ENCODE results near the gene THEM4. TPM values are rescaled to one million over a fixed set of nuclear protein-coding genes. Genes with fewer than 3 reads are reported as not detected.
A peak's percentile ranks its signal among the peaks of the same experiment; 100 is the strongest.

Gene THEM4
- total RNA-seq, 1 experiment from 2014 or later: 87.8 TPM

GRCh38 chr1:151947140-151947539 is 37.8 kb upstream of the THEM4 start:
- H4K20me1 ChIP-seq (ENCODE audit: insufficient read depth, low read depth, low read length): no peaks in the 10 kb centered on the region
- H3K9ac ChIP-seq (ENCODE audit: low read length): no peak overlapping the region
- H3K27ac ChIP-seq (ENCODE audit: low read length): no peak overlapping the region
- H3K79me2 ChIP-seq (ENCODE audit: low read length): no peaks in the 10 kb centered on the region
- DNase-seq: no peak
- no peak overlapping the region for H3K4me2 ChIP-seq (ENCODE audit: low read depth, low read length, poor library complexity, severe bottlenecking)
- no peaks in the 10 kb centered on the region for H3K9me2 ChIP-seq (replicated peaks; ENCODE audit: insufficient read depth, low read length)
- H3K9me3 ChIP-seq (ENCODE audit: low read length): no peaks in the 10 kb centered on the region
- no peaks in the 10 kb centered on the region for H3K36me3 ChIP-seq (ENCODE audit: insufficient read depth, low read length)
- no peaks in the 10 kb centered on the region for H3K27me3 ChIP-seq (ENCODE audit: low read length)
- H3K4me3 ChIP-seq (ENCODE audit: low read length): no peak overlapping the region
- no peak overlapping the region for H2AFZ ChIP-seq (ENCODE audit: low read length)
- peaks cover 25% of the 10 kb centered on the region for H3K4me1 ChIP-seq (ENCODE audit: low read length)

- Histone ChIP-seq H3K4me3 (ENCODE audit: low read length) (no peak overlapping the region), H3K27ac (ENCODE audit: low read length) (no peak overlapping the region), H3K9ac (ENCODE audit: low read length) (no peak overlapping the region), H3K36me3 (ENCODE audit: insufficient read depth, low read length) (no peaks in the 10 kb centered on the region), H2AFZ (ENCODE audit: low read length) (peak overlapping the region; percentile 23; the same call in 1 of the 2 replicates), H3K79me2 (ENCODE audit: low read length) (no peaks in the 10 kb centered on the region), H3K4me2 (ENCODE audit: low read depth, low read length, poor library complexity, severe bottlenecking) (no peak overlapping the region), H3K9me3 (ENCODE audit: low read length) (no peaks in the 10 kb centered on the region), H4K20me1 (ENCODE audit: insufficient read depth, low read depth, low read length) (no peaks in the 10 kb centered on the region), H3K9me2 (replicated peaks; ENCODE audit: insufficient read depth, low read length) (no peaks in the 10 kb centered on the region), H3K27me3 (ENCODE audit: low read length) (no peaks in the 10 kb centered on the region), H3K4me1 (ENCODE audit: low read length) (peaks cover 36% of the 10 kb centered on the region)
- DNase-seq: peak; percentile 86
Observed at GRCh38 chr1:151945725-151946722, 36.7 kb upstream of the THEM4 start.

GRCh38 chr1:151944857-151945575 is 35.7 kb upstream of the THEM4 start:
- Histone ChIP-seq H3K36me3 (ENCODE audit: insufficient read depth, low read length) (no peaks in the 10 kb centered on the region), H3K79me2 (ENCODE audit: low read length) (no peaks in the 10 kb centered on the region), H3K9ac (ENCODE audit: low read length) (no peak overlapping the region), H4K20me1 (ENCODE audit: insufficient read depth, low read depth, low read length) (no peaks in the 10 kb centered on the region), H3K4me2 (ENCODE audit: low read depth, low read length, poor library complexity, severe bottlenecking) (no peak overlapping the region), H3K4me3 (ENCODE audit: low read length) (no peak overlapping the region), H3K9me2 (replicated peaks; ENCODE audit: insufficient read depth, low read length) (no peaks in the 10 kb centered on the region), H2AFZ (ENCODE audit: low read length) (peak overlapping the region; percentile 17; the same call in 1 of the 2 replicates), H3K9me3 (ENCODE audit: low read length) (no peaks in the 10 kb centered on the region), H3K27me3 (ENCODE audit: low read length) (no peaks in the 10 kb centered on the region), H3K4me1 (ENCODE audit: low read length) (peaks cover 46% of the 10 kb centered on the region), H3K27ac (ENCODE audit: low read length) (no peak overlapping the region)
- DNase-seq: no peak

- no peak overlapping the region for H3K27ac ChIP-seq (ENCODE audit: low read length)
- no peak for DNase-seq
- H3K4me2 ChIP-seq (ENCODE audit: low read depth, low read length, poor library complexity, severe bottlenecking): no peak overlapping the region
- no peak overlapping the region for H2AFZ ChIP-seq (ENCODE audit: low read length)
- H3K4me3 ChIP-seq (ENCODE audit: low read length): no peak overlapping the region
- no peaks in the 10 kb centered on the region for H3K9me3 ChIP-seq (ENCODE audit: low read length)
- no peaks in the 10 kb centered on the region for H3K9me2 ChIP-seq (replicated peaks; ENCODE audit: insufficient read depth, low read length)
- no peaks in the 10 kb centered on the region for H3K36me3 ChIP-seq (ENCODE audit: insufficient read depth, low read length)
- no peaks in the 10 kb centered on the region for H3K27me3 ChIP-seq (ENCODE audit: low read length)
- no peaks in the 10 kb centered on the region for H4K20me1 ChIP-seq (ENCODE audit: insufficient read depth, low read depth, low read length)
- no peak overlapping the region for H3K9ac ChIP-seq (ENCODE audit: low read length)
- no peaks in the 10 kb centered on the region for H3K79me2 ChIP-seq (ENCODE audit: low read length)
- peaks cover 53% of the 10 kb centered on the region for H3K4me1 ChIP-seq (ENCODE audit: low read length)
Observed at GRCh38 chr1:151944126-151944856, 35.0 kb upstream of the THEM4 start.

- Histone ChIP-seq H3K27me3 (ENCODE audit: low read length) (no peaks in the 10 kb centered on the region), H3K4me1 (ENCODE audit: low read length) (peaks cover 58% of the 10 kb centered on the region), H3K9ac (ENCODE audit: low read length) (no peak overlapping the region), H3K4me3 (ENCODE audit: low read length) (no peak overlapping the region), H3K9me2 (replicated peaks; ENCODE audit: insufficient read depth, low read length) (no peaks in the 10 kb centered on the region), H3K36me3 (ENCODE audit: insufficient read depth, low read length) (no peaks in the 10 kb centered on the region), H3K9me3 (ENCODE audit: low read length) (no peaks in the 10 kb centered on the region), H3K4me2 (ENCODE audit: low read depth, low read length, poor library complexity, severe bottlenecking) (no peak overlapping the region), H4K20me1 (ENCODE audit: insufficient read depth, low read depth, low read length) (no peaks in the 10 kb centered on the region), H3K79me2 (ENCODE audit: low read length) (no peaks in the 10 kb centered on the region), H3K27ac (ENCODE audit: low read length) (no peak overlapping the region), H2AFZ (ENCODE audit: low read length) (no peak overlapping the region)
- DNase-seq: no peak
Observed at GRCh38 chr1:151943591-151943990, 34.3 kb upstream of the THEM4 start.

- H4K20me1 ChIP-seq (ENCODE audit: insufficient read depth, low read depth, low read length): no peaks in the 10 kb centered on the region
- H3K27ac ChIP-seq (ENCODE audit: low read length): no peak overlapping the region
- H3K27me3 ChIP-seq (ENCODE audit: low read length): no peaks in the 10 kb centered on the region
- peak overlapping the region; percentile 25; the same call in 1 of the 2 replicates for H2AFZ ChIP-seq (ENCODE audit: low read length)
- no peaks in the 10 kb centered on the region for H3K36me3 ChIP-seq (ENCODE audit: insufficient read depth, low read length)
- no peaks in the 10 kb centered on the region for H3K9me2 ChIP-seq (replicated peaks; ENCODE audit: insufficient read depth, low read length)
- no peak overlapping the region for H3K9ac ChIP-seq (ENCODE audit: low read length)
- DNase-seq: no peak
- H3K4me2 ChIP-seq (ENCODE audit: low read depth, low read length, poor library complexity, severe bottlenecking): no peak overlapping the region
- H3K4me1 ChIP-seq (ENCODE audit: low read length): peaks cover 58% of the 10 kb centered on the region
- H3K79me2 ChIP-seq (ENCODE audit: low read length): no peaks in the 10 kb centered on the region
- H3K4me3 ChIP-seq (ENCODE audit: low read length): no peak overlapping the region
- no peaks in the 10 kb centered on the region for H3K9me3 ChIP-seq (ENCODE audit: low read length)
Observed at GRCh38 chr1:151942882-151943281, 33.6 kb upstream of the THEM4 start.

GRCh38 chr1:151940541-151940940 is 31.2 kb upstream of the THEM4 start:
- Histone ChIP-seq H3K27ac (ENCODE audit: low read length) (peak overlapping the region; percentile 80), H3K36me3 (ENCODE audit: insufficient read depth, low read length) (no peaks in the 10 kb centered on the region), H3K9me3 (ENCODE audit: low read length) (no peaks in the 10 kb centered on the region), H3K79me2 (ENCODE audit: low read length) (no peaks in the 10 kb centered on the region), H4K20me1 (ENCODE audit: insufficient read depth, low read depth, low read length) (no peaks in the 10 kb centered on the region), H3K4me3 (ENCODE audit: low read length) (peak overlapping the region; percentile 9; the same call in 1 of the 2 replicates), H3K4me1 (ENCODE audit: low read length) (peaks cover 50% of the 10 kb centered on the region), H3K27me3 (ENCODE audit: low read length) (no peaks in the 10 kb centered on the region), H2AFZ (ENCODE audit: low read length) (peak overlapping the region; percentile 80; the same call in 1 of the 2 replicates), H3K4me2 (ENCODE audit: low read depth, low read length, poor library complexity, severe bottlenecking) (peak overlapping the region; percentile 64), H3K9ac (ENCODE audit: low read length) (peak overlapping the region; percentile 44), H3K9me2 (replicated peaks; ENCODE audit: insufficient read depth, low read length) (no peaks in the 10 kb centered on the region)
- no peak for DNase-seq
